Measurements from ENCODE around the gene EML1. TPM values are rescaled to one million over a fixed set of nuclear protein-coding genes. Genes with fewer than 3 reads are reported as not detected.
A peak's percentile ranks its signal among the peaks of the same experiment; 100 is the strongest.

The EML1 gene
- total RNA-seq, 1 experiment from 2014 or later: 16.1 TPM

- no peak overlapping the region for H3K27ac Mint-ChIP-seq
- POLR2A ChIA-PET: no interaction called here
- no peaks in the 10 kb centered on the region for H3K36me3 Mint-ChIP-seq
- DNase-seq (ENCODE audit: low spot score) (no peak), ATAC-seq (no peak)
- H3K4me3 Mint-ChIP-seq: no peak overlapping the region
- no peaks in the 10 kb centered on the region for H3K9me3 Mint-ChIP-seq
- no peak for TF ChIP-seq CREM (CRISPR knock-in tag; IDR thresholded peaks at IDR 0.05)
- H3K4me1 Mint-ChIP-seq: peaks cover 13% of the 10 kb centered on the region
- H3K27me3 Mint-ChIP-seq (ENCODE audit: low read depth): no peaks in the 10 kb centered on the region
- CTCF ChIA-PET: no interaction called here
These were observed 7.6 kb downstream of the EML1 start for GRCh38 chr14:99800781-99801180.

GRCh38 chr14:99802301-99803105 lies 9.3 kb downstream of the EML1 start:
- no peak overlapping the region for H3K4me3 Mint-ChIP-seq
- no peak for TF ChIP-seq ZNF263 (CRISPR knock-in tag; IDR thresholded peaks at IDR 0.05; ENCODE audit: low read depth)
- TF ChIP-seq CDX4 (CRISPR knock-in tag; IDR thresholded peaks at IDR 0.05; ENCODE audit: borderline replicate concordance): no peak
- no peak for TF ChIP-seq CREM (CRISPR knock-in tag; IDR thresholded peaks at IDR 0.05)
- no peak for TF ChIP-seq MAX (CRISPR knock-in tag; IDR thresholded peaks at IDR 0.05)
- TF ChIP-seq EMX1 (CRISPR knock-in tag; IDR thresholded peaks at IDR 0.05): no peak
- no peak for TF ChIP-seq CREB1 (CRISPR knock-in tag; IDR thresholded peaks at IDR 0.05)
- TF ChIP-seq, protein P1, sequence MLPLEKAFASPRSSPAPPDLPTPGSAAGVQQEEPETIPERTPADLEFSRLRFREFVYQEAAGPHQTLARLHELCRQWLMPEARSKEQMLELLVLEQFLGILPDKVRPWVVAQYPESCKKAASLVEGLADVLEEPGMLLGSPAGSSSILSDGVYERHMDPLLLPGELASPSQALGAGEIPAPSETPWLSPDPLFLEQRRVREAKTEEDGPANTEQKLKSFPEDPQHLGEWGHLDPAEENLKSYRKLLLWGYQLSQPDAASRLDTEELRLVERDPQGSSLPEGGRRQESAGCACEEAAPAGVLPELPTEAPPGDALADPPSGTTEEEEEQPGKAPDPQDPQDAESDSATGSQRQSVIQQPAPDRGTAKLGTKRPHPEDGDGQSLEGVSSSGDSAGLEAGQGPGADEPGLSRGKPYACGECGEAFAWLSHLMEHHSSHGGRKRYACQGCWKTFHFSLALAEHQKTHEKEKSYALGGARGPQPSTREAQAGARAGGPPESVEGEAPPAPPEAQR (CRISPR knock-in tag; IDR thresholded peaks at IDR 0.05): no peak
- no peak for TF ChIP-seq FOXJ3 (CRISPR knock-in tag; IDR thresholded peaks at IDR 0.05; ENCODE audit: borderline replicate concordance)
- ChIA-PET POLR2A (no interaction called here), CTCF (no interaction called here)
- H3K36me3 Mint-ChIP-seq: no peaks in the 10 kb centered on the region
- no peaks in the 10 kb centered on the region for H3K9me3 Mint-ChIP-seq
- H3K27me3 Mint-ChIP-seq (ENCODE audit: low read depth): no peaks in the 10 kb centered on the region
- H3K4me1 Mint-ChIP-seq: peaks cover 13% of the 10 kb centered on the region
- ATAC-seq: no peak
- H3K27ac Mint-ChIP-seq: peak overlapping the region; percentile 25; the same call in 1 of the 2 replicates
- DNase-seq (ENCODE audit: low spot score): no peak

- Mint-ChIP-seq H3K9me3 (no peaks in the 10 kb centered on the region), H3K27ac (no peak overlapping the region), H3K36me3 (no peaks in the 10 kb centered on the region)
- TF ChIP-seq, protein P2, sequence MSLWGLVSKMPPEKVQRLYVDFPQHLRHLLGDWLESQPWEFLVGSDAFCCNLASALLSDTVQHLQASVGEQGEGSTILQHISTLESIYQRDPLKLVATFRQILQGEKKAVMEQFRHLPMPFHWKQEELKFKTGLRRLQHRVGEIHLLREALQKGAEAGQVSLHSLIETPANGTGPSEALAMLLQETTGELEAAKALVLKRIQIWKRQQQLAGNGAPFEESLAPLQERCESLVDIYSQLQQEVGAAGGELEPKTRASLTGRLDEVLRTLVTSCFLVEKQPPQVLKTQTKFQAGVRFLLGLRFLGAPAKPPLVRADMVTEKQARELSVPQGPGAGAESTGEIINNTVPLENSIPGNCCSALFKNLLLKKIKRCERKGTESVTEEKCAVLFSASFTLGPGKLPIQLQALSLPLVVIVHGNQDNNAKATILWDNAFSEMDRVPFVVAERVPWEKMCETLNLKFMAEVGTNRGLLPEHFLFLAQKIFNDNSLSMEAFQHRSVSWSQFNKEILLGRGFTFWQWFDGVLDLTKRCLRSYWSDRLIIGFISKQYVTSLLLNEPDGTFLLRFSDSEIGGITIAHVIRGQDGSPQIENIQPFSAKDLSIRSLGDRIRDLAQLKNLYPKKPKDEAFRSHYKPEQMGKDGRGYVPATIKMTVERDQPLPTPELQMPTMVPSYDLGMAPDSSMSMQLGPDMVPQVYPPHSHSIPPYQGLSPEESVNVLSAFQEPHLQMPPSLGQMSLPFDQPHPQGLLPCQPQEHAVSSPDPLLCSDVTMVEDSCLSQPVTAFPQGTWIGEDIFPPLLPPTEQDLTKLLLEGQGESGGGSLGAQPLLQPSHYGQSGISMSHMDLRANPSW (CRISPR knock-in tag; conservative IDR thresholded peaks at IDR 0.05; ENCODE audit: low read depth): no peak
- TF ChIP-seq ZNF219 (CRISPR knock-in tag; IDR thresholded peaks at IDR 0.05; ENCODE audit: borderline replicate concordance) (no peak), AR (CRISPR knock-in tag; IDR thresholded peaks at IDR 0.05) (no peak), ZNF671 (CRISPR knock-in tag; IDR thresholded peaks at IDR 0.05) (no peak), CDX4 (CRISPR knock-in tag; IDR thresholded peaks at IDR 0.05; ENCODE audit: borderline replicate concordance) (no peak), CREB1 (CRISPR knock-in tag; IDR thresholded peaks at IDR 0.05) (no peak), RELA (CRISPR knock-in tag; IDR thresholded peaks at IDR 0.05; ENCODE audit: borderline replicate concordance) (no peak), MYBL2 (CRISPR knock-in tag; IDR thresholded peaks at IDR 0.05) (no peak), ZNF263 (CRISPR knock-in tag; IDR thresholded peaks at IDR 0.05; ENCODE audit: low read depth) (no peak)
- TF ChIP-seq, protein P3, sequence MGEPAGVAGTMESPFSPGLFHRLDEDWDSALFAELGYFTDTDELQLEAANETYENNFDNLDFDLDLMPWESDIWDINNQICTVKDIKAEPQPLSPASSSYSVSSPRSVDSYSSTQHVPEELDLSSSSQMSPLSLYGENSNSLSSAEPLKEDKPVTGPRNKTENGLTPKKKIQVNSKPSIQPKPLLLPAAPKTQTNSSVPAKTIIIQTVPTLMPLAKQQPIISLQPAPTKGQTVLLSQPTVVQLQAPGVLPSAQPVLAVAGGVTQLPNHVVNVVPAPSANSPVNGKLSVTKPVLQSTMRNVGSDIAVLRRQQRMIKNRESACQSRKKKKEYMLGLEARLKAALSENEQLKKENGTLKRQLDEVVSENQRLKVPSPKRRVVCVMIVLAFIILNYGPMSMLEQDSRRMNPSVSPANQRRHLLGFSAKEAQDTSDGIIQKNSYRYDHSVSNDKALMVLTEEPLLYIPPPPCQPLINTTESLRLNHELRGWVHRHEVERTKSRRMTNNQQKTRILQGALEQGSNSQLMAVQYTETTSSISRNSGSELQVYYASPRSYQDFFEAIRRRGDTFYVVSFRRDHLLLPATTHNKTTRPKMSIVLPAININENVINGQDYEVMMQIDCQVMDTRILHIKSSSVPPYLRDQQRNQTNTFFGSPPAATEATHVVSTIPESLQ (CRISPR knock-in tag; IDR thresholded peaks at IDR 0.05): no peak
- TF ChIP-seq, protein P4, sequence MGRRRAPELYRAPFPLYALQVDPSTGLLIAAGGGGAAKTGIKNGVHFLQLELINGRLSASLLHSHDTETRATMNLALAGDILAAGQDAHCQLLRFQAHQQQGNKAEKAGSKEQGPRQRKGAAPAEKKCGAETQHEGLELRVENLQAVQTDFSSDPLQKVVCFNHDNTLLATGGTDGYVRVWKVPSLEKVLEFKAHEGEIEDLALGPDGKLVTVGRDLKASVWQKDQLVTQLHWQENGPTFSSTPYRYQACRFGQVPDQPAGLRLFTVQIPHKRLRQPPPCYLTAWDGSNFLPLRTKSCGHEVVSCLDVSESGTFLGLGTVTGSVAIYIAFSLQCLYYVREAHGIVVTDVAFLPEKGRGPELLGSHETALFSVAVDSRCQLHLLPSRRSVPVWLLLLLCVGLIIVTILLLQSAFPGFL (CRISPR knock-in tag; IDR thresholded peaks at IDR 0.05; ENCODE audit: borderline replicate concordance): no peak
These were observed 10.0 kb downstream of the EML1 start for GRCh38 chr14:99803106-99803775.

More at GRCh38 chr14:99803106-99803775, 10.0 kb downstream of the EML1 start:
- ChIA-PET CTCF (no interaction called here), POLR2A (no interaction called here)
- H3K27me3 Mint-ChIP-seq (ENCODE audit: low read depth): no peaks in the 10 kb centered on the region
- peaks cover 13% of the 10 kb centered on the region for H3K4me1 Mint-ChIP-seq
- ATAC-seq (no peak), DNase-seq (ENCODE audit: low spot score) (no peak)
- H3K4me3 Mint-ChIP-seq: no peak overlapping the region

All from WTC11 (cell line).